Choroid plexus epithelial cell (primary cell): ENCODE measurements around the gene TUBG2.

ENCODE experiments used
- DNase-seq: peaks from one replicate; pipeline ENCODE4 v3.0.0-alpha.2; 2010; ENCODE audit warnings: low read depth
- H3K4me3 ChIP-seq: 2 replicates; pipeline ENCODE4 v1.5.1; 2011; ENCODE audit warnings: low read depth, mild to moderate bottlenecking, control low read depth, low read length, moderate library complexity
- CTCF ChIP-seq: conservative IDR thresholded peaks from 2 replicates; pipeline ENCODE4 v1.5.1; 2011; ENCODE audit warnings: low read depth, mild to moderate bottlenecking, control low read depth, inconsistent platforms, low read length, moderate library complexity

The TUBG2 gene

GRCh38 chr17:42676424-42677011 is 17.4 kb downstream of the TUBG2 start, which contains the start of gene PLEKHH3:
Gene PLEKHH3 (minus strand): TSS chr17:42676994. CDS start chr17:42676563, 431 bp downstream.
- DNase-seq, result no peak
- TF ChIP-seq CTCF, result peak; percentile 26
- H3K4me3 ChIP-seq, result peak within 1 kb of the TSS; percentile 88

DNA sequence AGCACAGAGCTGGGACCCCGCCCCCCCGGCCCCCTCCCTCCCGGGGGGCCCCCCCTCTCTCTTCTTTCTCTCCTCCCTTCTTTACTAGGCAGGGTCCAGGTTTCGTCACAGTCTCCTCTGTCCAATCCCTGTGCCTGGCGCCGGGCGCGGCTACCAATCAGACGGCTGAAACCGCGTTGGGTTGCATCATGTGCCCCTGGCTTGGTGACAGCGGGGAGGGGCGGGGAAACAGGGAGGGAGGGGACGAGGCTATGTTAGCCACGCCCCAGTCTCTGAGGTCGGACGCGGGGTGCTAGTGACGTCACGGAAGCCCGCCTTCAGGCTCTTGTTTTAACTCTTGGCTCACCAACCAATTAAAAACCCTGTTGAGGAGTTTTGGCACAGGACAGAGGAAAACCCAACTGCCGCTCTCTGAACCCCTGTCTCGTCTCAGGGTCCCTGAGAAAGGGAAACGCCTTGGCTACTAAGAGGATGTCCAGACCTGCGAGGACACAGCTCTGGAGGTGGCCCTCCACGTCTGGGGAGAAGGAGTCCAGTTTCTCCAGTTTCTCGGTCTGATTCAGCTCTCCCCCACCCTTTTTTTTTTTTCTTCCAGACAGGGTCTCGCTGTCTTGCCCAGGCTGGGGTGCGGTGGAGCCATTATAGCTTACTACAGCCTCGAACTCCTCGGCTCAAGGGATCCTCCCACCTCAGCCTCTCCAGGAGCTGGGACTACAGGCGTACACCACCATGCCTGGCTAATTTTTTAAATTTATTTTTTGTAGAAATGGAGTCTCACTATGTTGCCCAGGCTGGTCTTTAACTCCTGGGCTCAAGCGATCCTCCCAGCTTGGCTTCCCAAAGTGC is 18.2 kb downstream of the TUBG2 start:
- no peak for TF ChIP-seq CTCF
- DNase-seq, result peak; percentile 100
- peak overlapping the region; percentile 88 for H3K4me3 ChIP-seq

DNA sequence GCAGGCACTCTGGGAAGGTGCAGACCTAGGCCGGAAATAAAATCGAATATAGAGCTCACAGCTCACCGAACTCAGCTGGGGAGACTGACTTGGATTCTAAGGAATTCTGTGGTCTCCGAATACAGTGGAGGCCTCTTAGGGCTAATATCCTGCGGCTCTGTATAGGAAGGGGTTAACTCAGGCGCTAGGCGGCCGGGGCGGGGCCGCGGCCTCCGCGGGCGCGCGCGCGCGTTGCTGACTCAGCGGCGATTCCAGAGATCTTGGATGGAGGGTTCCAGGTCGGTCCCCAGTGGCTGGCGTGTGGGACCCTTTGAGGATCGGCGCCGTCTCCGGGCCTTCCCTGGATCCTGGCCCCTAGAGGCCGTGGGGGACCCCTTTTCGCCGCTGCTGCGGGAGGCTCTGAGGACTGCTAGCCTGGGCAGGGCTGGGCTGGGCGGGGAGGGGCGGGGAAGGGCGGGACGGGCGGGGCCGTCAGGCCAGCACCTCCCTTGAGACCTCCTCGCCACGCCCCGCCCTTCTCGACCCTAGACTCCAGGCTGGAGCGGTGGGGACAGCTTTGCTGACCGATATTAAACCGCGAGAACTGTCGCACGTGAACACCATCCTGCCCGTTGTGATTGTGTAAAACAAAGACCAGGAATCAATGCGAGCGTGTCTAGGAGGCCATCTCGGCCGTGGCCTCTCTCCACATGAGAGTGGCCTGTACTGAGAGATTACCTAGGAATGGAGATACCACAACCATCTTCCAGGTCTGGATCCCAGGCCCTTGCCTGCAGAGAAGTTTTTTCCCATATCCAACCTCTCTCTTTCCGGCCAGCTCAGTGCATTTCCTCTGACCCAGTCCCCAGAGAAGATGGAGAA is 19.1 kb downstream of the TUBG2 start:
- peak overlapping the region; percentile 79 for H3K4me3 ChIP-seq
- TF ChIP-seq CTCF, result no peak
- DNase-seq, result peak; percentile 78

- no peak for TF ChIP-seq CTCF
- peak; percentile 70 for DNase-seq
- peak overlapping the region; percentile 49 for H3K4me3 ChIP-seq
Observed at GRCh38 chr17:42678951-42679491, 19.9 kb downstream of the TUBG2 start.

- peak overlapping the region; percentile 49 for H3K4me3 ChIP-seq
- TF ChIP-seq CTCF, result peak; percentile 48
- DNase-seq, result peak; percentile 75
Observed at GRCh38 chr17:42679492-42680330, 20.6 kb downstream of the TUBG2 start.

- TF ChIP-seq CTCF, result no peak
- peak overlapping the region; percentile 49 for H3K4me3 ChIP-seq
- DNase-seq, result peak; percentile 35
Observed at GRCh38 chr17:42680331-42680808, 21.3 kb downstream of the TUBG2 start.
